Activated CD8-positive, alpha-beta T cell treated with anti-CD3 and anti-CD28 coated beads, Interleukin-2, amount 10 ng/mL, durations not matched to agents 7 days and 5 days (primary cell): Measurements from ENCODE around the gene MEFV. TPM values are rescaled to one million over a fixed set of nuclear protein-coding genes. Genes with fewer than 3 reads are reported as not detected.

ENCODE experiments used
- ATAC-seq: fragments of 150-1000 bp; cut with Tn5 transposase; one replicate; pipeline ENCODE4 v1.10.0; 2021; ENCODE audit warnings: moderate library complexity
- CTCF ChIA-PET: fragments of 350-600 bp; sonication (Branson Sonifier 250); formaldehyde crosslinking; loops from one replicate; lab custom pipeline; 2021; ENCODE audit warnings: antibody characterized with exemption; lab: Charles Lee
- POLR2A ChIA-PET: fragments of 350-600 bp; sonication (Branson Sonifier 250); formaldehyde crosslinking; loops from one replicate; lab custom pipeline; 2021; ENCODE audit warnings: antibody characterized with exemption; lab: Charles Lee
- DNase-seq: peaks from one replicate; pipeline ENCODE4 v3.0.0-alpha.2; 2020
- H3K27ac Mint-ChIP-seq: one replicate; pipeline ENCODE4 v1.8.0; 2021; ENCODE audit warnings: mild to moderate bottlenecking, mixed read lengths
- H3K27me3 Mint-ChIP-seq: one replicate; pipeline ENCODE4 v1.8.0; 2021; ENCODE audit warnings: low read depth, mixed read lengths
- H3K36me3 Mint-ChIP-seq: one replicate; pipeline ENCODE4 v1.8.0; 2021; ENCODE audit warnings: low read depth, mixed read lengths
- H3K4me1 Mint-ChIP-seq: one replicate; pipeline ENCODE4 v1.8.0; 2021; ENCODE audit warnings: low read depth, mixed read lengths
- H3K4me3 Mint-ChIP-seq: one replicate; pipeline ENCODE4 v1.8.0; 2021; ENCODE audit warnings: mild to moderate bottlenecking, mixed read lengths
- H3K9me3 Mint-ChIP-seq: one replicate; pipeline ENCODE4 v1.8.0; 2022; ENCODE audit warnings: mixed read lengths; ENCODE audit not compliant: insufficient read depth
- total RNA-seq, 2 experiments: library from RNA; stranded (reverse); gene quantifications; one replicate each; pipeline ENCODE4 v1.2.3, GENCODE V29; 2021

Gene MEFV
- total RNA-seq, 2 experiments from 2014 or later = 0.13 to 0.21 TPM

GRCh38 chr16:3266873-3267537, 10.6 kb upstream of the MEFV start:
- peaks cover 37% of the 10 kb centered on the region for H3K4me1 Mint-ChIP-seq
- no peak overlapping the region for H3K4me3 Mint-ChIP-seq
- DNase-seq = no peak
- ChIA-PET CTCF (interaction anchor here (0.6 to 2.2 kb wide), 16 partner anchors 9 to 235 kb away, joined by 3 to 13 read pairs (median 4); partner anchors contain the start of genes MEFV, NAA60, TIGD7 and ZNF200), POLR2A (interaction anchor here (0.5 to 1.2 kb wide), 2 partner anchors 134 to 142 kb away, joined by 3 read pairs; partner anchors contain the start of genes ZNF174 and ZSCAN32)
- H3K36me3 Mint-ChIP-seq = peaks cover 33% of the 10 kb centered on the region
- H3K27ac Mint-ChIP-seq = no peak overlapping the region
- H3K27me3 Mint-ChIP-seq = no peaks in the 10 kb centered on the region
- ATAC-seq = no peak
- H3K9me3 Mint-ChIP-seq = peaks cover 7% of the 10 kb centered on the region

GRCh38 chr16:3264137-3265036, 8.0 kb upstream of the MEFV start:
- H3K4me1 Mint-ChIP-seq = peaks cover 37% of the 10 kb centered on the region
- peak overlapping the region; percentile 94 for H3K27ac Mint-ChIP-seq

GRCh38 chr16:3262517-3262916, 6.1 kb upstream of the MEFV start:
- H3K27ac Mint-ChIP-seq = peak overlapping the region; percentile 84
- DNase-seq = no peak
- no peak for ATAC-seq
- peaks cover 37% of the 10 kb centered on the region for H3K4me1 Mint-ChIP-seq
- peaks cover 3% of the 10 kb centered on the region for H3K27me3 Mint-ChIP-seq
- peaks cover 30% of the 10 kb centered on the region for H3K36me3 Mint-ChIP-seq
- CTCF ChIA-PET = interaction anchor here (1.2 to 1.6 kb wide), 2 partner anchors 14 to 234 kb away, joined by 3 read pairs; no protein-coding TSS in a partner anchor
- H3K9me3 Mint-ChIP-seq = peaks cover 4% of the 10 kb centered on the region
- POLR2A ChIA-PET = no interaction called here
- peak overlapping the region; percentile 81 for H3K4me3 Mint-ChIP-seq

More at GRCh38 chr16:3264137-3265036, 8.0 kb upstream of the MEFV start:
- ChIA-PET CTCF (interaction anchor here (1.0 to 1.8 kb wide), 5 partner anchors 19 to 197 kb away, joined by 3 to 8 read pairs (median 4); partner anchors contain the start of genes ZNF174, ZNF263 and ZSCAN32), POLR2A (interaction anchor here (0.6 to 2.3 kb wide), 15 partner anchors 11 to 239 kb away, joined by 3 to 22 read pairs (median 4); partner anchors contain the start of genes TIGD7, ZNF174, ZNF200 and ZNF263)
- no peaks in the 10 kb centered on the region for H3K27me3 Mint-ChIP-seq
- H3K36me3 Mint-ChIP-seq = peaks cover 36% of the 10 kb centered on the region
- DNase-seq = peak; percentile 99
- ATAC-seq = peak; percentile 92
- peaks cover 7% of the 10 kb centered on the region for H3K9me3 Mint-ChIP-seq
- peak overlapping the region; percentile 81 for H3K4me3 Mint-ChIP-seq

DNA sequence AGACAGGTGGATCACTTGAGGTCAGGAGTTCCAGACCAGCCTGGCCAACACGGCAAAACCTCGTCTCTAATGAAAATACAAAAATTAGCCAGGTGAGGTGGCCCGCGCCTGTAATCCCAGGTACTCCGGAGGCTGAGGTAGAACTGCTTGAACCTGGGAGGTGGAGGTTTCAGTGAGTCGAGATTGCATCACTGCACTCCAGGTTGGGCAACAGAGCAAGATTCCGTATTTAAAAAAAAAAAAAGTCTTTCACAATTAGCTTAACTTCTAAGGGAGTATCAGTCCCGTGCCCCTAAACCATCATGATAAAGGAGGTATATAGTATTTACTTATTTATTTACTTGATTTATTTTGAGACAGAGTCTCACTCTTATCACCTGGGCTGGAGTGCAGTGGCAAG, 3.4 kb upstream of the MEFV start:
- CTCF ChIA-PET = no interaction called here
- no peak for ATAC-seq

GRCh38 chr16:3256866-3257465, 533 bp upstream of the MEFV start:
- ChIA-PET POLR2A (no interaction called here), CTCF (interaction anchor here (1.0 to 2.3 kb wide), 2 partner anchors 10 kb away, joined by 4 to 7 read pairs; no protein-coding TSS in a partner anchor)
- ATAC-seq = no peak
- H3K27me3 Mint-ChIP-seq = peaks cover 5% of the 10 kb centered on the region
- peaks cover 3% of the 10 kb centered on the region for H3K36me3 Mint-ChIP-seq
- H3K9me3 Mint-ChIP-seq = no peaks in the 10 kb centered on the region
- H3K27ac Mint-ChIP-seq = no peak overlapping the region
- DNase-seq = no peak
- no peak overlapping the region for H3K4me3 Mint-ChIP-seq
- H3K4me1 Mint-ChIP-seq = no peaks in the 10 kb centered on the region

More for the DNA sequence above, 3.4 kb upstream of the MEFV start:
- POLR2A ChIA-PET = no interaction called here
- Mint-ChIP-seq H3K4me1 (peaks cover 22% of the 10 kb centered on the region), H3K9me3 (no peaks in the 10 kb centered on the region), H3K36me3 (peaks cover 12% of the 10 kb centered on the region), H3K27ac (no peak overlapping the region), H3K27me3 (peaks cover 3% of the 10 kb centered on the region), H3K4me3 (no peak overlapping the region)
- DNase-seq = no peak

DNA sequence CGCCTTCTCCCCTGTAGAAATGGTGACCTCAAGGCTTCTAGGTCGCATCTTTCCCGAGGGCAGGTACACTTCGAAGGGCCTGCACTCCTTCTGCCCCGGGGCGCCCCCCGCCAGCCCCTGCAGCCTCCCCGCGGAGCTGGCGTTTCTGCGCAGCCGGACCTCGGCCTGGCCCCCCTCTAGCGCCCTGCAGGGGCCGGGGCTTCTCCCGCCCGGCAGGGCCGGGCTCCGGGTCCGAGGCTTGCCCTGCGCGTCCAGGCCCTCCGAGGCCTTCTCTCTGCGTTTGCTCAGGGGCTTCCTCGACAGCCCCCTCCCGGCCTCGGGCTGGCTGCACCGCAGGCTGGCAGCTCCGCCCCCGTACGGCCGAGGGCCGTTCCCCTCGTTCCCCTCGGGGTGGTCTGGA, 2.1 kb downstream of the MEFV start:
- Mint-ChIP-seq H3K4me3 (no peak overlapping the region), H3K27ac (no peak overlapping the region), H3K9me3 (no peaks in the 10 kb centered on the region), H3K4me1 (no peaks in the 10 kb centered on the region), H3K36me3 (no peaks in the 10 kb centered on the region), H3K27me3 (peaks cover 5% of the 10 kb centered on the region)
- DNase-seq = no peak
- CTCF ChIA-PET = no interaction called here
- POLR2A ChIA-PET = interaction anchor here (0.8 to 1.7 kb wide), 2 partner anchors 9 to 129 kb away, joined by 3 to 7 read pairs; no protein-coding TSS in a partner anchor
- no peak for ATAC-seq

DNA sequence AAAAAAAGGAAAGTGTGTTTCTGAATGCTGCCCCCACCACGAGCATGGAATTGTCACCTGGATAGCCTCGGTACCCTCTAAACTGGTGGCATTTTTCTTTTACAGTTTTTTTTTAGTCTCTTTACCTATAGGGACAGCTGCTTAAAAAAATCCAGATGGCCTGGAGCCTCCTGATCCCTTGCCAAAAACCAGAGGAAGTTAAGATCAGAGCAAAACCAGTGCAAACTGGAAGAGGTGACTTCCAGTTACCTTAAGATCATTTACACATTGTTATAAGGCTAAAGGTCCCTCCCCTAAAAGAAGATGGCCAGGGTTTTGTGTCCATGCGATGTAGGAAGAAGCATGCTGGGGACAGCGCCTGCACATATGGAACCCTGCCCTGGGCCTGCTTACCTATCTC, 3.5 kb downstream of the MEFV start:
- H3K4me3 Mint-ChIP-seq = no peak overlapping the region
- no peaks in the 10 kb centered on the region for H3K4me1 Mint-ChIP-seq
- H3K27ac Mint-ChIP-seq = no peak overlapping the region
- no peak for ATAC-seq
- no peaks in the 10 kb centered on the region for H3K36me3 Mint-ChIP-seq
- ChIA-PET CTCF (no interaction called here), POLR2A (interaction anchor here (0.6 to 1.7 kb wide), 6 partner anchors 11 to 1139 kb away, joined by 3 to 7 read pairs (median 4); partner anchors contain the start of genes ZNF174 and ZSCAN32)
- H3K27me3 Mint-ChIP-seq = peaks cover 2% of the 10 kb centered on the region
- DNase-seq = no peak
- no peaks in the 10 kb centered on the region for H3K9me3 Mint-ChIP-seq

DNA sequence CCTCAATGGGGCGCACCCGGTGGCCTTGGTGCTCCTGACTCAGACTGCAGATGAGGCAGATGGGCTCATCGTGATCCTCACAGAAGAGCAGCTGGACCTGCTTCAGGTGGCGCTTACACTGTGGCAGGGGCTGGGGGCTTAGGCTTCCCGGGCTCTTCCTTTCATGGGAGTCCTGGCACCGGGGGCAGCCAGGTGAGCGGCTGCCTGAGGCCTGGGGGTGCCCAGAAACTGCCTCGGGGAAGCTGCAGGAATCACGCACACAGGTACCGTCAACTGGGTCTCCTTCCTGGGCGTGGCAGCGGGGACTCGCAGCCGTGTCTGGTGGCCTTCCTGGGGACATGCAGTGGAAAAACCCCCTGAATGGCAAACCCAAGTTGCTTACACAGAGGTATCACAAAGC, 7.0 kb downstream of the MEFV start:
- H3K36me3 Mint-ChIP-seq = no peaks in the 10 kb centered on the region
- ATAC-seq (no peak), DNase-seq (no peak)
- no peak overlapping the region for H3K27ac Mint-ChIP-seq
- no peaks in the 10 kb centered on the region for H3K9me3 Mint-ChIP-seq
- CTCF ChIA-PET = no interaction called here
- H3K27me3 Mint-ChIP-seq = no peaks in the 10 kb centered on the region
- H3K4me3 Mint-ChIP-seq = no peak overlapping the region
- H3K4me1 Mint-ChIP-seq = peaks cover 2% of the 10 kb centered on the region
- POLR2A ChIA-PET = interaction anchor here (0.5 to 1.5 kb wide), 2 partner anchors 15 to 31 kb away, joined by 4 to 5 read pairs; no protein-coding TSS in a partner anchor

DNA sequence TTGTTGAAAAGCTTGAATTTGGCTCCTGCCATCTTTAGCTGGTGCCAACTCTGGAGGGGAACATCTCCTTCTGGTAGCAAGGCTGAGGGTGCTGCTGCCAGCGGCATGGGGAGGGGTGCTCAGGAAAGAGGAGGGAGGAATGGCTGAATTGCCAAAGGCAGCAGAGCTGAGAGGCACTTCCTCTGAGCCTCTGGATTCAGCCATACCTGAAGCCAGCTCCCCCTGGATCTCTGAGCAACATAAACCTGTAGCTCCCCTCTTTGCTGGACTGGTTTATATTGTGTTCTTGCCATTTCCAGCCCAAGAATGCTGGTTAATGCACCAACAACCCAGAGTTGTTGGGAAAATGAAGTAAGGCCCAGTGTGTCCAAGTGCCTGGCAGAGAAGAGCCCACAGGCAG, 7.4 kb downstream of the MEFV start:
- Mint-ChIP-seq H3K4me3 (no peak overlapping the region), H3K27me3 (no peaks in the 10 kb centered on the region), H3K9me3 (no peaks in the 10 kb centered on the region), H3K4me1 (peaks cover 2% of the 10 kb centered on the region), H3K36me3 (no peaks in the 10 kb centered on the region), H3K27ac (no peak overlapping the region)
- ChIA-PET POLR2A (interaction anchor here (1.5 kb wide), 1 partner anchor 16 kb away, joined by 4 read pairs; no protein-coding TSS in a partner anchor), CTCF (no interaction called here)
- DNase-seq = no peak
- ATAC-seq = no peak

GRCh38 chr16:3248596-3248995, 7.8 kb downstream of the MEFV start:
- no peaks in the 10 kb centered on the region for H3K9me3 Mint-ChIP-seq
- no peak overlapping the region for H3K4me3 Mint-ChIP-seq
- CTCF ChIA-PET = no interaction called here
- DNase-seq (no peak), ATAC-seq (no peak)
- H3K27me3 Mint-ChIP-seq = no peaks in the 10 kb centered on the region
- H3K4me1 Mint-ChIP-seq = peaks cover 2% of the 10 kb centered on the region
- no peaks in the 10 kb centered on the region for H3K36me3 Mint-ChIP-seq
- POLR2A ChIA-PET = interaction anchor here (1.5 kb wide), 1 partner anchor 16 kb away, joined by 4 read pairs; no protein-coding TSS in a partner anchor
- no peak overlapping the region for H3K27ac Mint-ChIP-seq

DNA sequence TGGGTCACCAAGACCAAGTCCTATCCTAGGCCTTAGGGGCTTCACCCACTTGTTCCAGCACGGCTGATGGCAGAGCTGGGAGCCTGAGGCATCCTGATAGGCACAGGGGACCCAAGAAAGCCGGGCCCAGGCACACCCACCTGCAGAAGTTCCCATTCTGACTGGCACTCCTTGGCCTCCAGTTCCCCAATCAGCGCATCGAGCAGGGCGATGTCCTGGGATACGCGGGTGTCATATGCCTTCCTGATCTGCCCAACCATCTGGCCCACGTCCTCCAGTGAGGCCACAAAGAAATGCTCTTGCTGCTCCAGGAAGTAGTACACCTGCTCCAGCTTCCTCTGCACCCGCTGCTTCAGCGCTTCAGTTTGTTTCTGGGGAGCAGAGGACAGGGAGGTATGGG, 9.6 kb downstream of the MEFV start:
- Mint-ChIP-seq H3K4me1 (peaks cover 2% of the 10 kb centered on the region), H3K4me3 (no peak overlapping the region), H3K27me3 (no peaks in the 10 kb centered on the region), H3K27ac (no peak overlapping the region), H3K36me3 (no peaks in the 10 kb centered on the region), H3K9me3 (no peaks in the 10 kb centered on the region)
- ChIA-PET POLR2A (no interaction called here), CTCF (interaction anchor here (1.5 kb wide), 1 partner anchor 9 kb away, joined by 3 read pairs; the partner anchor contains the start of gene MEFV)
- ATAC-seq = no peak
- DNase-seq = no peak
